Measurements from ENCODE around the gene LRP8.

Gene LRP8

GRCh38 chr1:53328009-53328461 is at the start of gene LRP8:
TSS of gene LRP8 (minus strand) at chr1:53328070. CDS start at chr1:53327912, 158 bp downstream.
- H3K4me3 ChIP-seq (ENCODE audit: low read depth, low read length) = peak within 1 kb of the TSS; percentile 95
- peak within 1 kb of the TSS; percentile 69; the same call in 1 of the 2 replicates for H3K27ac ChIP-seq (ENCODE audit: low read depth, low read length)
- H3K4me1 ChIP-seq (ENCODE audit: control insufficient read depth, insufficient read depth, low read length, unreplicated experiment) = peaks cover 13% of the 10 kb centered on the region
- peak within 1 kb of the TSS; percentile 68 for H2AFZ ChIP-seq (ENCODE audit: low read length, unreplicated experiment)
- H3K27me3 ChIP-seq (ENCODE audit: insufficient read depth, low read length) = no peaks in the 10 kb centered on the region
- H3K36me3 ChIP-seq (ENCODE audit: insufficient read depth, low read length) = peaks cover 4% of the 10 kb centered on the region; the same call in 1 of the 2 replicates
- H3K79me2 ChIP-seq (ENCODE audit: control insufficient read depth, insufficient read depth, low read length, unreplicated experiment) = no peaks in the 10 kb centered on the region

- H3K4me3 ChIP-seq (ENCODE audit: low read depth, low read length) = no peak overlapping the region
- no peak overlapping the region for H2AFZ ChIP-seq (ENCODE audit: low read length, unreplicated experiment)
- no peaks in the 10 kb centered on the region for H3K27me3 ChIP-seq (ENCODE audit: insufficient read depth, low read length)
- no peak overlapping the region for H3K27ac ChIP-seq (ENCODE audit: low read depth, low read length)
- peaks cover 6% of the 10 kb centered on the region for H3K4me1 ChIP-seq (ENCODE audit: control insufficient read depth, insufficient read depth, low read length, unreplicated experiment)
- no peaks in the 10 kb centered on the region for H3K79me2 ChIP-seq (ENCODE audit: control insufficient read depth, insufficient read depth, low read length, unreplicated experiment)
- H3K36me3 ChIP-seq (ENCODE audit: insufficient read depth, low read length) = no peaks in the 10 kb centered on the region
Measured at GRCh38 chr1:53377438-53377841, 49.6 kb upstream of the LRP8 start.

GRCh38 chr1:53376742-53377437 is 49.0 kb upstream of the LRP8 start:
- Histone ChIP-seq H3K79me2 (ENCODE audit: control insufficient read depth, insufficient read depth, low read length, unreplicated experiment) (no peaks in the 10 kb centered on the region), H3K4me1 (ENCODE audit: control insufficient read depth, insufficient read depth, low read length, unreplicated experiment) (peaks cover 2% of the 10 kb centered on the region), H3K4me3 (ENCODE audit: low read depth, low read length) (no peak overlapping the region), H3K27ac (ENCODE audit: low read depth, low read length) (no peak overlapping the region), H3K27me3 (ENCODE audit: insufficient read depth, low read length) (no peaks in the 10 kb centered on the region), H2AFZ (ENCODE audit: low read length, unreplicated experiment) (no peak overlapping the region), H3K36me3 (ENCODE audit: insufficient read depth, low read length) (no peaks in the 10 kb centered on the region)

- Histone ChIP-seq H2AFZ (ENCODE audit: low read length, unreplicated experiment) (no peak overlapping the region), H3K27ac (ENCODE audit: low read depth, low read length) (no peak overlapping the region), H3K27me3 (ENCODE audit: insufficient read depth, low read length) (no peaks in the 10 kb centered on the region), H3K79me2 (ENCODE audit: control insufficient read depth, insufficient read depth, low read length, unreplicated experiment) (no peaks in the 10 kb centered on the region), H3K4me1 (ENCODE audit: control insufficient read depth, insufficient read depth, low read length, unreplicated experiment) (no peaks in the 10 kb centered on the region), H3K4me3 (ENCODE audit: low read depth, low read length) (no peak overlapping the region), H3K36me3 (ENCODE audit: insufficient read depth, low read length) (no peaks in the 10 kb centered on the region)
Measured at GRCh38 chr1:53376041-53376461, 48.2 kb upstream of the LRP8 start.

- no peaks in the 10 kb centered on the region for H3K27me3 ChIP-seq (ENCODE audit: insufficient read depth, low read length)
- H2AFZ ChIP-seq (ENCODE audit: low read length, unreplicated experiment) = no peak overlapping the region
- no peaks in the 10 kb centered on the region for H3K4me1 ChIP-seq (ENCODE audit: control insufficient read depth, insufficient read depth, low read length, unreplicated experiment)
- no peaks in the 10 kb centered on the region for H3K79me2 ChIP-seq (ENCODE audit: control insufficient read depth, insufficient read depth, low read length, unreplicated experiment)
- no peak overlapping the region for H3K27ac ChIP-seq (ENCODE audit: low read depth, low read length)
- H3K4me3 ChIP-seq (ENCODE audit: low read depth, low read length) = no peak overlapping the region
- H3K36me3 ChIP-seq (ENCODE audit: insufficient read depth, low read length) = no peaks in the 10 kb centered on the region
Measured at GRCh38 chr1:53375440-53375839, 47.6 kb upstream of the LRP8 start.

GRCh38 chr1:53373246-53373645 is 45.4 kb upstream of the LRP8 start:
- Histone ChIP-seq H3K79me2 (ENCODE audit: control insufficient read depth, insufficient read depth, low read length, unreplicated experiment) (no peaks in the 10 kb centered on the region), H3K27me3 (ENCODE audit: insufficient read depth, low read length) (no peaks in the 10 kb centered on the region), H3K27ac (ENCODE audit: low read depth, low read length) (no peak overlapping the region), H3K36me3 (ENCODE audit: insufficient read depth, low read length) (no peaks in the 10 kb centered on the region), H3K4me3 (ENCODE audit: low read depth, low read length) (no peak overlapping the region), H2AFZ (ENCODE audit: low read length, unreplicated experiment) (no peak overlapping the region), H3K4me1 (ENCODE audit: control insufficient read depth, insufficient read depth, low read length, unreplicated experiment) (no peaks in the 10 kb centered on the region)

GRCh38 chr1:53372501-53372951 is 44.7 kb upstream of the LRP8 start:
- 0 out of 2 replicates have a peak, but pooled peaks cover under 1% of the 10 kb centered on the region for H3K27me3 ChIP-seq (ENCODE audit: insufficient read depth, low read length)
- no peaks in the 10 kb centered on the region for H3K36me3 ChIP-seq (ENCODE audit: insufficient read depth, low read length)
- H3K4me3 ChIP-seq (ENCODE audit: low read depth, low read length) = no peak overlapping the region
- H2AFZ ChIP-seq (ENCODE audit: low read length, unreplicated experiment) = no peak overlapping the region
- no peaks in the 10 kb centered on the region for H3K4me1 ChIP-seq (ENCODE audit: control insufficient read depth, insufficient read depth, low read length, unreplicated experiment)
- no peak overlapping the region for H3K27ac ChIP-seq (ENCODE audit: low read depth, low read length)
- H3K79me2 ChIP-seq (ENCODE audit: control insufficient read depth, insufficient read depth, low read length, unreplicated experiment) = no peaks in the 10 kb centered on the region

- no peaks in the 10 kb centered on the region for H3K79me2 ChIP-seq (ENCODE audit: control insufficient read depth, insufficient read depth, low read length, unreplicated experiment)
- H3K36me3 ChIP-seq (ENCODE audit: insufficient read depth, low read length) = no peaks in the 10 kb centered on the region
- H3K4me1 ChIP-seq (ENCODE audit: control insufficient read depth, insufficient read depth, low read length, unreplicated experiment) = no peaks in the 10 kb centered on the region
- H3K4me3 ChIP-seq (ENCODE audit: low read depth, low read length) = no peak overlapping the region
- no peak overlapping the region for H3K27ac ChIP-seq (ENCODE audit: low read depth, low read length)
- H3K27me3 ChIP-seq (ENCODE audit: insufficient read depth, low read length) = peaks cover 7% of the 10 kb centered on the region; the same call in 1 of the 2 replicates
- H2AFZ ChIP-seq (ENCODE audit: low read length, unreplicated experiment) = no peak overlapping the region
Measured at GRCh38 chr1:53371851-53372250, 44.0 kb upstream of the LRP8 start.

GRCh38 chr1:53371121-53371666 is 43.3 kb upstream of the LRP8 start:
- Histone ChIP-seq H3K36me3 (ENCODE audit: insufficient read depth, low read length) (no peaks in the 10 kb centered on the region), H3K79me2 (ENCODE audit: control insufficient read depth, insufficient read depth, low read length, unreplicated experiment) (no peaks in the 10 kb centered on the region), H3K27me3 (ENCODE audit: insufficient read depth, low read length) (peaks cover 8% of the 10 kb centered on the region; the same call in 1 of the 2 replicates), H3K4me1 (ENCODE audit: control insufficient read depth, insufficient read depth, low read length, unreplicated experiment) (no peaks in the 10 kb centered on the region), H3K4me3 (ENCODE audit: low read depth, low read length) (no peak overlapping the region), H3K27ac (ENCODE audit: low read depth, low read length) (no peak overlapping the region), H2AFZ (ENCODE audit: low read length, unreplicated experiment) (no peak overlapping the region)

GRCh38 chr1:53370369-53370961 is 42.6 kb upstream of the LRP8 start:
- Histone ChIP-seq H3K4me1 (ENCODE audit: control insufficient read depth, insufficient read depth, low read length, unreplicated experiment) (no peaks in the 10 kb centered on the region), H3K27me3 (ENCODE audit: insufficient read depth, low read length) (peaks cover 8% of the 10 kb centered on the region; the same call in 1 of the 2 replicates), H3K27ac (ENCODE audit: low read depth, low read length) (no peak overlapping the region), H3K36me3 (ENCODE audit: insufficient read depth, low read length) (no peaks in the 10 kb centered on the region), H3K4me3 (ENCODE audit: low read depth, low read length) (no peak overlapping the region), H3K79me2 (ENCODE audit: control insufficient read depth, insufficient read depth, low read length, unreplicated experiment) (no peaks in the 10 kb centered on the region), H2AFZ (ENCODE audit: low read length, unreplicated experiment) (no peak overlapping the region)

Data from ACC112 (cell line).